OCI-LY1 (cell line): ENCODE data around the gene E2F4.

ENCODE experiments used
- EZH2 ChIP-seq: fragments of 200-600 bp; sonication (generic), shearing (Covaris generic); IDR thresholded peaks from 2 replicates; pipeline ENCODE4 v1.8.0; 2017; ENCODE audit warnings: borderline replicate concordance, mixed run types, mild to moderate bottlenecking, antibody characterized with exemption, low read length, moderate library complexity, mixed read lengths
- TF ChIP-seq, protein P1 (sequence below): fragments of 200-600 bp; sonication (generic), shearing (Covaris generic); IDR thresholded peaks from 2 replicates; pipeline ENCODE4 v1.5.1; 2017; ENCODE audit warnings: mild to moderate bottlenecking, antibody characterized with exemption, low read length, moderate library complexity, mixed read lengths

DNA sequence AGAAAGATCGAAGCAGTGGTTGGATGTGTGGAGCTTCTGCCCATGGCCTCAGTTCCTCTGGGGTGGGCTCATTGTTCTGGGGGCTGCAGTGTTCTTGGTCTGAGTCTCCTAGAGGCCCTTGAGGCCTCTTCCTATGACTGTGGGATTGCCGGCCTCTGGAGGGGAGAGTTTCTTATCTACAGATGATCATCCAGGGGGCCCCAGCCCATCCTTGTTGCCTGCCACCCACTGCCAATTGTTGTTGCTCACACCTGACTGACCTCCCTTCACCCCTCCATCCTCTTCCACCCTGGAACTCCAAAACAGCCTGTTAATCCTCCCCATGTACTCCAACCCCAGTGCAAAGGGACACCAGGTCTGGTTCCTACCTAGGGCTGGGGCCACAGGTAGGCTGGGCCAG is 47.0 kb upstream of the E2F4 start:
- TF ChIP-seq, protein P1, sequence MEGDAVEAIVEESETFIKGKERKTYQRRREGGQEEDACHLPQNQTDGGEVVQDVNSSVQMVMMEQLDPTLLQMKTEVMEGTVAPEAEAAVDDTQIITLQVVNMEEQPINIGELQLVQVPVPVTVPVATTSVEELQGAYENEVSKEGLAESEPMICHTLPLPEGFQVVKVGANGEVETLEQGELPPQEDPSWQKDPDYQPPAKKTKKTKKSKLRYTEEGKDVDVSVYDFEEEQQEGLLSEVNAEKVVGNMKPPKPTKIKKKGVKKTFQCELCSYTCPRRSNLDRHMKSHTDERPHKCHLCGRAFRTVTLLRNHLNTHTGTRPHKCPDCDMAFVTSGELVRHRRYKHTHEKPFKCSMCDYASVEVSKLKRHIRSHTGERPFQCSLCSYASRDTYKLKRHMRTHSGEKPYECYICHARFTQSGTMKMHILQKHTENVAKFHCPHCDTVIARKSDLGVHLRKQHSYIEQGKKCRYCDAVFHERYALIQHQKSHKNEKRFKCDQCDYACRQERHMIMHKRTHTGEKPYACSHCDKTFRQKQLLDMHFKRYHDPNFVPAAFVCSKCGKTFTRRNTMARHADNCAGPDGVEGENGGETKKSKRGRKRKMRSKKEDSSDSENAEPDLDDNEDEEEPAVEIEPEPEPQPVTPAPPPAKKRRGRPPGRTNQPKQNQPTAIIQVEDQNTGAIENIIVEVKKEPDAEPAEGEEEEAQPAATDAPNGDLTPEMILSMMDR = no peak
- no peak for TF ChIP-seq EZH2
